HK-2 (cell line): Measurements from ENCODE around the gene EDA.

Experiments used
- DNase-seq: peaks from one replicate; pipeline ENCODE4 v3.0.0-alpha.2; 2018; ENCODE audit not compliant: unreplicated experiment

Gene EDA

GRCh38 chrX:70062961-70063550, 447.1 kb downstream of the EDA start:
- DNase-seq = no peak

- DNase-seq = no peak
These were observed 450.7 kb downstream of the EDA start for GRCh38 chrX:70066646-70067045.

GRCh38 chrX:70079297-70079696, 463.4 kb downstream of the EDA start:
- no peak for DNase-seq

GRCh38 chrX:70079870-70080269, 464.0 kb downstream of the EDA start:
- no peak for DNase-seq

- DNase-seq = no peak
These were observed 466.8 kb downstream of the EDA start for GRCh38 chrX:70082723-70083122.

- no peak for DNase-seq
These were observed 468.8 kb downstream of the EDA start for GRCh38 chrX:70084592-70085240.

- DNase-seq = no peak
These were observed 472.1 kb downstream of the EDA start for GRCh38 chrX:70087857-70088630.

GRCh38 chrX:70088751-70089150, 472.8 kb downstream of the EDA start:
- DNase-seq = no peak
